BJ (cell line): ENCODE data around the gene LARP4B. TPM values are rescaled to one million over a fixed set of nuclear protein-coding genes. Genes with fewer than 3 reads are reported as not detected.

Experiments
- CTCF ChIA-PET: fragments of 350-600 bp; formaldehyde crosslinking; extraction: SDS; loops from one replicate; lab custom pipeline; 2021; ENCODE audit warnings: antibody characterized with exemption, inconsistent platforms; lab: Yijun Ruan, JAX
- POLR2A ChIA-PET: fragments of 300-600 bp; sonication (Branson Sonifier 250); formaldehyde crosslinking; extraction: SDS; loops from one replicate; lab custom pipeline; 2021; ENCODE audit warnings: antibody characterized with exemption; lab: Charles Lee
- DNase-seq: peaks from one replicate; pipeline ENCODE4 v3.0.0-alpha.2; 2011; ENCODE audit warnings: low read depth
- H3K27me3 ChIP-seq: 2 replicates; pipeline ENCODE4 v1.6.0; 2011; ENCODE audit warnings: low read length; ENCODE audit not compliant: control insufficient read depth, insufficient read depth
- H3K36me3 ChIP-seq: 2 replicates; pipeline ENCODE4 v1.5.1; 2011; ENCODE audit warnings: low read length; ENCODE audit not compliant: control insufficient read depth, insufficient read depth
- H3K4me3 ChIP-seq: 2 replicates; pipeline ENCODE4 v1.5.1; 2011; ENCODE audit warnings: low read depth, mild to moderate bottlenecking, control low read depth, low read length
- polyA minus RNA-seq: library from RNA; depleted of rRNA, polyadenylated mRNA; stranded (reverse); fragments of >200 nt; gene quantifications from 2 replicates; pipeline ENCODE4 v1.2.3, GENCODE V29; 2011; rRNA and poly(A)+ RNA removed
- polyA plus RNA-seq: library from polyadenylated mRNA; depleted of rRNA; stranded (reverse); fragments of >200 nt; gene quantifications from 2 replicates; pipeline ENCODE4 v1.2.3, GENCODE V29; 2011; rRNA removed
- TF ChIP-seq, protein P1 (sequence below): IDR thresholded peaks from 2 replicates; pipeline ENCODE4 v1.5.1; 2011; ENCODE audit warnings: low read depth, mild to moderate bottlenecking, control low read depth, inconsistent platforms, low read length, moderate library complexity; ENCODE audit not compliant: insufficient read depth

The LARP4B gene
- 37.0 and 38.4 TPM in 2 replicates for polyA plus RNA-seq
- polyA minus RNA-seq: 62.6 and 69.1 TPM in 2 replicates

DNA sequence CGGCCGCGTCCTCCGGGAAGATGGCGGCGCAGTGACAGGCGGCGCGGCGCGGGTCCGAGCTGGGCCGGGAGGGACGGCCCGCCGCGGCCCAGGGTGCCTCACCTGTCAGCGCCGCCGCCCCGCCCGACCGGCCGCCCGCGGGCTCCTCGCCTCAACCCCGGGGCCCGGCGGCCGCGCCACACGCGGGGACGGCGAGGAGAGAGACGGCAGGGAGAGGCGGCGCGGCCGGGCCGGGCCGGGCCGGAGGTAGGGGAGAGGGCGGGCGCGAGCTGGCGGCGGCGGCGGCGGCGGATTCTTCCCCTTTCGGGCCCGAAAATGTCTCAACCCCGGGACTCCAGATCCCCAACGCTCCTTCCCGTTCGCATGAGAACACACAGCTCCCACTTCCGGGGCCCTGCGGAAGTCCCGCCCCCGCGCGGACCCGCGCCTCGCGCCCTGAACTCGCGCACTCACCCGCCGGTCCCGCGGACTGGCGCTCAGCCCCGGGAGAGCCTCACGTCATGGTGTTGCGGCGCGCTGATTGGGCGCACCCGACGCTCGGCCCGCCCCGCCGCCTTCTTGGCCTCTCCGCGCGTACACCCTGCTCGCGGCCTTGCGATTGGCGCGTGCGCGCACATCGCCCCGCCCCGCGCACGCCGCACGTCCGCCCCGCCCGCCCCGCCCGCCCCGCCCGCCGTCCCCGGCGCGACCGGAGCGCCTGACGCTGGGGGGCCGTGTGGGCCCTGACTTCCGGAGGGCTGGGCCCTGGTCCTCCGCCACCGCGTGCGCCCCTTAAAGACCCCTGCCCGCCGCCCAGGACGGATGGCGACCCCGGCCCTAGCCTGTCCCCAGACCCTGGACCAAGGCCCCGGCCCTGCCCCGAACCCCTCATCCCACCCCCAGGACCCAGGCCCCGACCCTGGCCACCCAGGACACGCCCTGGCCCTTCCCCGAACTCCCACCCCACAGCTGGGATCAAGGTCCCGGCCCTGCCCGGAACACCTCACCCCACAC lies at the start of gene LARP4B:
LARP4B (minus strand) TSS at position 380 of the 993 bp plus-strand sequence. CDS start 45,984 bp downstream, outside the sequence.
- CTCF ChIA-PET: no interaction called here
- DNase-seq: peak; percentile 83
- no peaks in the 10 kb centered on the region; the same call in 1 of the 2 replicates for H3K27me3 ChIP-seq
- peak within 1 kb of the TSS; percentile 94 for H3K4me3 ChIP-seq
- TF ChIP-seq, protein P1, sequence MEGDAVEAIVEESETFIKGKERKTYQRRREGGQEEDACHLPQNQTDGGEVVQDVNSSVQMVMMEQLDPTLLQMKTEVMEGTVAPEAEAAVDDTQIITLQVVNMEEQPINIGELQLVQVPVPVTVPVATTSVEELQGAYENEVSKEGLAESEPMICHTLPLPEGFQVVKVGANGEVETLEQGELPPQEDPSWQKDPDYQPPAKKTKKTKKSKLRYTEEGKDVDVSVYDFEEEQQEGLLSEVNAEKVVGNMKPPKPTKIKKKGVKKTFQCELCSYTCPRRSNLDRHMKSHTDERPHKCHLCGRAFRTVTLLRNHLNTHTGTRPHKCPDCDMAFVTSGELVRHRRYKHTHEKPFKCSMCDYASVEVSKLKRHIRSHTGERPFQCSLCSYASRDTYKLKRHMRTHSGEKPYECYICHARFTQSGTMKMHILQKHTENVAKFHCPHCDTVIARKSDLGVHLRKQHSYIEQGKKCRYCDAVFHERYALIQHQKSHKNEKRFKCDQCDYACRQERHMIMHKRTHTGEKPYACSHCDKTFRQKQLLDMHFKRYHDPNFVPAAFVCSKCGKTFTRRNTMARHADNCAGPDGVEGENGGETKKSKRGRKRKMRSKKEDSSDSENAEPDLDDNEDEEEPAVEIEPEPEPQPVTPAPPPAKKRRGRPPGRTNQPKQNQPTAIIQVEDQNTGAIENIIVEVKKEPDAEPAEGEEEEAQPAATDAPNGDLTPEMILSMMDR: no peak
- H3K36me3 ChIP-seq: no peaks in the 10 kb centered on the region
- POLR2A ChIA-PET: interaction anchor here (1.0 kb wide), 2 partner anchors 56 to 118 kb away, joined by 3 read pairs; partner anchors contain the start of genes GTPBP4 and IDI1

DNA sequence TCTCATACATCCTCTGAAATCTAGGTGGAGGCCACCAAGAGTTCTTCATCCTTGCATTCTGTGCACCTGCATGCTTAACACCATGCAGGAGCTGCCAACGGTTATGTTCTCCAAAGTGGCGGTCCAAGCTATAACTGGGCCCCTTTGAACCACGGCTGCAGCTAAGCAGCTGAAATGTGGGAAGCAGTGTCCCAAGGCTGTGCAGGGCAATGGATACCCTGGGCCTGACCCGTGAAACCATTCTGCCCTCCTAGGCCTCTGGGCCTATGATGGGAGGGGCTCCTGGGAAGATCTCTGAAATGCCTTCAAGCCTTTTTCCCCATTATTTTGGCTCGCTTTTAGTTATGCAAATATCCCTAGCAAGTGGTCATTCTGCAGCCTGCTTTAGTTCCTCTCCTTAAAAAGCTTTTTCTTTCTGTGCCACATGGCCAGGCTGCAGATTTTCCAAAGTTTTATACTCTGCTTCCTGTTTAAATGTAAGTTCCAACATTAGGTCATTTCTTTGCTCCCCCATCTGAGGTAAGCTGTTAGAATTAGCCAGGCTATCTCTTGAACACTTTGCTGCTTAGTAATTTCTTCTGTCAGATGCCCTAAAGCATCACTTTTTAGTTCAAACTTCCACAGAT lies 49.1 kb upstream of the LARP4B start:
- ChIA-PET CTCF (no interaction called here), POLR2A (no interaction called here)
- H3K4me3 ChIP-seq: no peak overlapping the region
- no peaks in the 10 kb centered on the region for H3K36me3 ChIP-seq
- TF ChIP-seq, protein P1: no peak
- DNase-seq: no peak
- no peaks in the 10 kb centered on the region for H3K27me3 ChIP-seq

GRCh38 chr10:978826-979421 lies 47.4 kb upstream of the LARP4B start:
- no peaks in the 10 kb centered on the region for H3K27me3 ChIP-seq
- TF ChIP-seq, protein P1: no peak
- DNase-seq: no peak
- POLR2A ChIA-PET: no interaction called here
- no peak overlapping the region for H3K4me3 ChIP-seq
- CTCF ChIA-PET: no interaction called here
- H3K36me3 ChIP-seq: no peaks in the 10 kb centered on the region

- no peaks in the 10 kb centered on the region for H3K36me3 ChIP-seq
- H3K27me3 ChIP-seq: no peaks in the 10 kb centered on the region
- POLR2A ChIA-PET: no interaction called here
- TF ChIP-seq, protein P1: no peak
- H3K4me3 ChIP-seq: no peak overlapping the region
- CTCF ChIA-PET: no interaction called here
- no peak for DNase-seq
These were observed 44.8 kb upstream of the LARP4B start for GRCh38 chr10:976316-976715.

DNA sequence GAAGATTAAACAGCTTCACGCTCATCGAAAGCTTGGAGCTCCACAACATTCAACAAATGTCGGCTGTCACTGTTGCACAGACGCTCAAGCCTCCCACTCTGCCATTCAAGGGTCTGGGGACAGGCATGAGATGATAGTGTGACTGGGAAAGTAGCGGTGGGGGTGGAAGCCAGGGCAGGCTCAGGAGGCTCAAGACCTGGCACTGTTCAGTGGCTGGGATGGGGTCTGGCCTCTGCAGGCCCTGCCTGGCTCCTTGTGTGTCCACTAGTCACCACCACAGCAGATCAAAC lies 43.2 kb upstream of the LARP4B start:
- no peaks in the 10 kb centered on the region for H3K36me3 ChIP-seq
- POLR2A ChIA-PET: no interaction called here
- no peak for DNase-seq
- H3K27me3 ChIP-seq: no peaks in the 10 kb centered on the region; the same call in 1 of the 2 replicates
- TF ChIP-seq, protein P1: no peak
- CTCF ChIA-PET: no interaction called here
- no peak overlapping the region for H3K4me3 ChIP-seq
